Measurements from ENCODE around the gene NPPB.

GRCh38 chr1:11879311-11880180 is 20.8 kb upstream of the NPPB start:
- TF ChIP-seq CTCF (IDR thresholded peaks at IDR 0.05; ENCODE audit: low read length) (no peak), EZH2 (IDR thresholded peaks at IDR 0.05; ENCODE audit: borderline replicate concordance, low read length) (no peak)

All from OCI-LY1 (cell line).